HT1080 (cell line): ENCODE data around the gene SCN1B. TPM values are rescaled to one million over a fixed set of nuclear protein-coding genes. Genes with fewer than 3 reads are reported as not detected.
"Not testable (repeated sequence)": the region's sequence is repeated elsewhere in the genome, so short reads cannot be mapped to it uniquely, and the experiment has no call there.

Source experiments
- DNase-seq: peaks from one replicate; pipeline ENCODE4 v3.0.0-alpha.2; 2015; ENCODE audit warnings: low read depth
- total RNA-seq: library from RNA; depleted of rRNA; stranded (reverse); fragments of >200 nt; shearing (Covaris generic); gene quantifications from 2 replicates; pipeline ENCODE4 v1.2.3, GENCODE V29; 2014

SCN1B gene
- total RNA-seq, 1 experiment from 2014 or later: 9.3 TPM

DNA sequence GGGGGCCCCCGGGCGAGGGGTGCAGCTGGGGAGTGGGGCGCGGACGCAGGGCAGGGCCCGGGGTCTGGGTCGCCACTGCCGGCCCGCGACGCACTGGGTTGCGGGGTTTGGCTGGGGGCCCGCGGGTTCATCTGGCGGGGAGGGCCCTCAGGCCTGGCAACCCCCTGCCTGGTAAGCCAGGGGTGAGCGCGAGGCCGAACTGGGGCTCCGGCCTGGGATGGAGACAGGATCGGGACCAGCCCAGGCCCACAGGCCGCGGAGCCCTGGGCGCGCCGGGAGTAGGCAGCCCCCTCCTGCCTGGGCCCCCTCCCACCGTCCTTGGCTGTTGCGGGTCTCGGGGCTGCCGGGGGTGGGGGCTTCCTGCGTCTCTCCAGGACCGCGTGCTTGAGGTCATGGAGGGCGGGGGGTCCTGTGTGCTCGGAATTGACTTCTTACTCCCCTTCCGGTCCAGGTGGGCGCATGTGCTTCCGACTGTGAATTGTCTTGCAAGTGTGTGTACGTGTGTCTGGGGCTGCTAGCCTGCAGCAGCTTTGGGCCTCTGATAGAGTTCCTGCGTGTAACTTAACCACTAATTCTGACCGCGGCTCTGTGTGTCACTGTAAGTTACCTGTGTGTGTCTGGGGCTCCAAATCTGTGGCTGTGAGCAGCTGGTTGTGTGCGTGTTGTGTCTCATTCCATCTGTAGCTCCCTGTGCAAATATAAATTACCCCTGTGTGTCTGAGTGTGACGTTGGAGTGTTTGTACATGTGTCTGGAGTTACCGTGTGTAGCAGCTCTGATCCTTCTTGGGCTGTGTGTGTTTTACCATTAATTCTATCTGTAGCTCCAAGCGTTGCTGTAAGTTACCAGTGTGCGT is 29.4 kb upstream of the SCN1B start:
- DNase-seq: peak; percentile 29

- no peak for DNase-seq
Measured at GRCh38 chr19:35002037-35002535, 28.2 kb upstream of the SCN1B start.

- no peak for DNase-seq
Measured at GRCh38 chr19:35004517-35005255, 25.6 kb upstream of the SCN1B start.

DNA sequence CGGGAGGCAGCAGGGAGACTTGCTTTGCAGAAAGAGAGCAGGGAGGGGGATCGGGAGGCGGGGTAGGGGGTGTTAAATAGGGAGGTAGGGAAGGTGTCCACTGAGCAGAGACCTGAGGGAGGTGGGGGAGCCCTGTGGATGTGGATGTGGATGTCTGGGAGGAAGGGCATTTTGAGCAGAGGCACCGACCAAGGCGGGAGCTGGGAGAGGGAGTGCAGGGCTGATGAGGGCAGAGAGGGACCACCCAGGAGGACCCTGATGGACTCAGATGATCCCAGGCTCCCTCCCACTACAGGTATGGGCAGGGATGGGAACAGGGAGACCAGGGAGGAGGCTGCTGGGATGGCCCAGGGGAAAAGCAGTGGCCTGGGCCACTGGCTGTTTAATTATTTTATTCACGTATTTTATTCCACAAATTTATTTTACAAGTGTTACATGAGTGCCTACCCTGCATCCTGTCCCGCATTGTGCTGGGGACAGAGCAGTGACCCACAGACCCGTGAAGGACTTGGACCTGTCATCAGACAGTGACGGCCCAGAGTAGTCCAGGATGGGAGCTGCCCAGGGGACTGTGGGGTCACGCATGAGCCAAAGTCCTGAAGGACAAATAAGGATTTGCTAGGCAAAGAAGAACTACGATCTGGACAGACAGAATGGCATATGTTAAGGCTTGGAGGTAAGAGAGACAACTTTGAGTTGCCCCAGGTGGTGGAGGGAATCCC is 24.9 kb upstream of the SCN1B start:
- no peak for DNase-seq

DNA sequence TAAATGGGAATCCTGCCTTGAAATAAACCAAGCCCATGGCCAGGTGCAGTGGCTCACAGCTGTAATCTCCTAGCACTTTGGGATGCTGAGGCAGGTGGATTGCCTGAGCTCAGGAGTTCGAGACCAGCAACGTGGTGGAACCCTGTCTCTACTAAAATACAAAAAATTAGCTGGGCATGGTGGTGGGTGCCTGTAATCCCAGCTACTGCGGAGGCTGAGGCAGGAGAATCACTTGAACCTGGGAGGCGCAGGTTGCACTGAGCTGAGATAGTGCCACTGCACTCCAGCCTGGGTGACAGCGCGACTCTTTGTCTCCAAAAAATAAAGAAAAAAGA is 24.3 kb upstream of the SCN1B start:
- DNase-seq: not testable (repeated sequence)

DNA sequence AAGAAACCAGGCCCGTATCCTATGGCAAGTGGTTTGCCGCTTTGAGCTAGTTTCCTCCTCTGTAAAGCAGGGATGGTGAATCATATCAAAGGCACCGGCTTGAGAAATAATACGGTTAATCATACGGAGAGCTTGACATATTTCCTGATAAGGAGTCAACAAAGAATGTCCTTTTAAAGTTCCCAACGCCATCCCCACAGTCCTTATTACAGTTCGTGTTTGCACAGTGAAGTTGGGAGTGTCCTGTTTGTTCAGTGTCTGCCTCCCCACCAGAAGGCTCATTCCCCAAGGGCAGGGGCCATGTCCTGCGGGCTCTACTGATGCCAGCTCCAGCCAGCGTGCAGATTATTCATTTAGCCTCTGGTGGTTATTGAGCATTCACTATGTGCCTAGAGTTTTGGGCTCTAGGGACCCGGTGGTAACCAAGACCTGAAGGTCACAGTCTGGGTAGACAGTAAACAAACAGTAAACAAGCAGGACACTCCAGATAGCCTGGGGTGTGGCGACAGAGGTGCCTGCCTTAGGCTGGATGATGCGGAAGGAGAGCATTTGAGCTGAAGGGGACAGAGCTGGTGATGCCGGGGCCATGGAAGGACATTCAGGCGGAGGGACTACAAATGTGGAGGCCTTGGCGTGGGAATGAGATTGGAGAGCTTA is 23.8 kb upstream of the SCN1B start:
- peak; percentile 67 for DNase-seq

- no peak for DNase-seq
Measured at GRCh38 chr19:35006999-35007365, 23.3 kb upstream of the SCN1B start.

DNA sequence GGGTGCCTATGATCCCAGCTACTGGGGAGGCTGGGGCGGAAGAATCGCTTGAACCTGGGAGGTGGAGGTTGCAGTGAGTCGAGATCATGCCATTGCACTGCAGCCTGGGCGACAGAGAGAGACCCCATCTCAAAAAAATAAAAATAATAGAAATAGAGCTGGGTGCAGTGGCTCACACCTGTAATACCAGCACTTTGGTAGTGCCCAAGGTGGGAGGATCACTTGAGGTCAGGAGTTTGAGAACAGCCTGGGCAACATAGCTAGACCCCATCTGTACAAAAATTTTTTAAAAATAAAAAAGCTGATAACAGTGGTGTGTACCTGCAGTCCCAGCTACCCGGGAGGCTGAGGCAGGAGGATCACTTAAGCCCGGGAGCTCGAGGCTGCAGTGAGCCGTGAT is 22.8 kb upstream of the SCN1B start:
- not testable (repeated sequence) for DNase-seq

- no peak for DNase-seq
Measured at GRCh38 chr19:35008891-35009341, 21.4 kb upstream of the SCN1B start.

DNA sequence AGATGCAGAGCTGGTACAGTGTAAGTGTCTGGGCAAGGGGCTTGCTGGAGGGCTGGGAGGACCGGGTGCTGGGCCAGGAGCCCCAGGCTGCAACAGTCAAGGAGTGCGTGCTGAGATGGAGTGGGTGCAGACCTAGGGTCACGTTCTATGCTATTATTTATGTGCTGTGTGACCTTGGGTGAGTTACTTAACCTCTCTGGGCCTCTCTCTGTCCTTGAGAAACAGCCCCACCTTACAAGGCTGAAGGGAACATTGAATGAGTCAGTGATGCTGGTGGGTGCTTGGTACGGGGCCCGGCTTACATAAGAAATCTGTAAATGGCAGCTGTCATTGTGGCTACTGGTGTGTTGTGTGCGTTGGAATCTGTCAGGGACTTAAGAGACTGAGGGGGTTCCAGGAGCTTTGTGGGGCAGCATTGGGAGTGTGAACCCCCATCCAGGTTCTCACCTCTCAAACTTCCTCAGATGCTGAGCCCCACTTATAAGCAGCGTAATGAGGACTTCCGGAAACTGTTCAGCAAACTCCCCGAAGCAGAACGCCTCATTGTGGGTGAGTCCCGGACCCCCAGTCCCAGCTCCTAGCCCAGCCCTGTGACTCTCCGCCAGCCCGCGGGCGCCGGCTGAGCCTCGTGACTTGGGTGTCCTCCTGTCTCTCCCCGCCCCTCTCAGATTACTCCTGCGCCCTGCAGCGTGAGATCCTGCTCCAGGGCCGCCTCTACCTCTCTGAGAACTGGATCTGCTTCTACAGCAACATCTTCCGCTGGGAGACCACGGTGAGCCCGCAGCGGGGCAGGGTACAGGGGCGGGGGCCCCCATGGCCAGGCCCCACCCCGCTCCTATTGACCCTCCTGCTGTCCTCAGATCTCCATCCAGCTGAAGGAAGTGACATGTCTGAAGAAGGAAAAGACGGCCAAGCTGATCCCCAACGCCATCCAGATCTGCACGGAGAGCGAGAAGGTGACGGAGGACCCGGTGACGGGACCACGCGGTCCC is 20.6 kb upstream of the SCN1B start:
- DNase-seq: no peak

DNA sequence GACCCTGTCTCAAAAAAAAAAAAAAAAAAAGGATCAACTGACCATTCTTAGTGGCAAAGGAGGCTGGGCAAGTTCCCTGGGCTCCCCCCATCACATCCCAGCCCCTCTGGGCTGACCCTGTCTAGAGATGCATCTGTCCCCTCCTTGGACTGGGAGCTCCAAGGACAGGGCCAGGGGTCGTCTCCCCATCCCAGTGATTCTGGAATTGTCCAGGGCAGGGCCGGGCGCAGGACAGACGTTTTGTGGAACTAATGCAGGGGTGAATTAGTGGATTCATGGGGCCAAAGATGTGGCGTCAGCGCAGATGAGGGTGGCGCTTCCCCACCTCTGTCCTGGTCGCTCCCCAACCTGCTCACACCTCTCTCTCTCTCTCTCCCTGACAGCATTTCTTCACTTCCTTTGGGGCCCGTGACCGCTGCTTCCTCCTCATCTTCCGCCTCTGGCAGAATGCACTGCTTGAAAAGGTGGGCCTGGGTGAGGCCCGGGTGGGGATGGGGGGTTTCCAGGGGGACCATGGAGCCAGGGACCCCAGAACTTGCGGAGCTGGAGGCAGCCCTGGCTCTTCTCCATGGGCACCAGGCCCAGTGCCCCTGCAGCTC is 19.1 kb upstream of the SCN1B start:
- DNase-seq: no peak

- DNase-seq: no peak
Measured at GRCh38 chr19:35011737-35012682, 18.3 kb upstream of the SCN1B start.

- DNase-seq: peak; percentile 61
Measured at GRCh38 chr19:35013041-35013819, 17.0 kb upstream of the SCN1B start.

DNA sequence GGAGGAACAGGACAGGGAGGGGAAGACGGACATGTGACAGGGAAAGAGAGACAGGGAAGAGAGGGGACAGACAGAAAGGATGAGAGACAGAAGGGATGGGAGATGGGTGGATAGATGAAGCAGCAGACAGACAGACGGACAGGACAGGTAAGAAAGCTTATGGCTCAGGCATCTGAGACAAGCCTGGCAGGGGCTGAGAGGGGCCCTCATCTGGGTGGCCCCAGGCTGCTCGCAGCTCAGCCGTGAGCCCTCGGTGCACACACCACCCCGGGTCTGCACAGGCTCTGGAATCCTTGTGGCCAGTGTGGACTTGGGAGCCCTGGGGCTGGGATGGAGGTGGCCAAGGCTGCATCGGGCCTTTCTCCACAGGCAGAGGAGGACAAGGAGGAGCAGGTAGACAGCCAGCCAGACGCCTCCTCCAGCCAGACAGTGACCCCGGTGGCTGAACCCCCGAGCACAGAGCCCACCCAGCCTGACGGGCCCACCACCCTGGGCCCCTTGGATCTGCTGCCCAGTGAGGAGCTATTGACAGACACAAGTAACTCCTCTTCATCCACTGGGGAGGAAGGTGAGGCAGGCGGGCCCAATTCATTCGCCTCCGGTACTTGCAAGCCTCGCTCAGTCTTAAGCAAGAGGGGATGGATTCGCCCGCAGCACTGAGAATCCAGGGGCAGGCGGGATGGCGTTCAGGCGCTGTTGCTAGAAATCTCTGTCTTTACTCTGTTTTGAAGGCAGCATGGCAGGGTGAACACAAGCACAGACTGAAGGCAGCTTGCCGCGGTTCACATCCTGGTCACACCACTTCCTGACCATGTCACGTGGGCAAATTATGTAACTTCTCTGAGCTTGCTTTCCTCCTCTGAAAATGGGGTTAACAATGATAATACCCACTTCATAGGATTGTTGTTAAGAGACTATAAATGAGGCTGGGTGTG is 16.2 kb upstream of the SCN1B start:
- DNase-seq: no peak

DNA sequence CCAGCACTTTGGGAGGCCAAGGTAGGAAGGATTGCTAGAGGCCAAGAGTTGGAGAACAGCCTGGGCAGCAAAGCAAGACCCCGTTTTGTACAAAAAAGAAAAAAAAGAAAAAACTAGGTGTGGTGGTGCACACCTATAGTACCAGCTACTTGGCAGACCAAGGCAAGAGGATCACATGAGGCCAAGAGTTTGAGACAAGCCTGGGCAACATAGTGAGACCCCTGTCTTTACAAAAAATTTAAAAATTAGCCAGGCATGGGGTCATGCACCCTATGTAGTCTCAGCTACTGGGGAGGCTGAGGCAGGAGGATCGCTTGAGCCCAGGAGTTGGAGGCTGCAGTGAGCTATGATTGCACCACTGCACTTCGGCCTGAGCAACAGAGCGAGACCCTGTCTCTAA is 15.5 kb upstream of the SCN1B start:
- not testable (repeated sequence) for DNase-seq

GRCh38 chr19:35015270-35015953 is 14.9 kb upstream of the SCN1B start:
- DNase-seq: no peak
